ENCODE data around the gene SYT14.

- no peak for TF ChIP-seq POLR2A (IDR thresholded peaks at IDR 0.05)
- TF ChIP-seq CTCF (IDR thresholded peaks at IDR 0.05) = no peak
These were observed 84.0 kb downstream of the SYT14 start for GRCh38 chr1:210022044-210022443.

Data from thyroid gland (tissue), 4 donors.